NOMO-1 treated with DMSO at 0.1 percent for 48 hours (cell line): ENCODE results near the gene RASAL2.

ENCODE experiments used
- DNase-seq: peaks from one replicate; lab custom pipeline; 2025; ENCODE audit not compliant: unreplicated experiment; lab: John Stamatoyannopoulos, UW

RASAL2 gene

GRCh38 chr1:178093951-178094738 is at the start of gene RASAL2:
TSS of gene RASAL2 (plus strand) at chr1:178094104. CDS start at chr1:178094493, 389 bp downstream.
- DNase-seq: peak; percentile 34

DNA sequence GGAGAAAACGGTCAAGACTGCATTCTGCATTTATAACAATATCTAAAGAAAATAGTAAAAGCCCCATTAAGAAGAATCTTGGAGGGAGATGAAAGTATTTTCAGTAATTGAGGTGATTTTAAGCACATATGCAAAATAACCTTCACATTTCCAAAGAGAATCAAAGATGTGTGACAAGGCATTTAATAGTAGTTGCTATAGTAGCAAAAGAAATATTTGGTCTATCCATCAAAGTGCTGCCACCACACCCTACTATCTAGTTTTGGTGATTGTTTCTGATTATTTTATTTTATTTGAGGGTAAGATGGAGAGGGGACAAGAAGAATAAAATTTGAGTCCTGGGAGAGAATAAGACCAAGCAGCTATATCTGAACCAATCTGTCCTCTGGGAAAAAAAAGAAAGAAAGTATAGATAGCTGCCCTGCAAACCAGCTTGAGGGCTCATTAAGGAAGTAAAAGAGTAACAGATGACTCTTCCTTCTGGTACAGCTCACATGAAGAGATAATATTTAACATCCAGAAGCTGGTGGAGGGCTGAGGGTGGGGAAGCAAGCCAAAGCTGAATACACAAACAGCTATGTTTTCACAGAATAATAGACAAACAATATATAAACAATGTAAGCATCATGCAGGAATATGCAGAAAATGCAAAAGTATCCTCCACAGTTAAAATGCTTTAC is 47.2 kb upstream of the RASAL2 start:
- no peak for DNase-seq

- DNase-seq: no peak
Observed at GRCh38 chr1:178047403-178048093, 46.4 kb upstream of the RASAL2 start.

DNA sequence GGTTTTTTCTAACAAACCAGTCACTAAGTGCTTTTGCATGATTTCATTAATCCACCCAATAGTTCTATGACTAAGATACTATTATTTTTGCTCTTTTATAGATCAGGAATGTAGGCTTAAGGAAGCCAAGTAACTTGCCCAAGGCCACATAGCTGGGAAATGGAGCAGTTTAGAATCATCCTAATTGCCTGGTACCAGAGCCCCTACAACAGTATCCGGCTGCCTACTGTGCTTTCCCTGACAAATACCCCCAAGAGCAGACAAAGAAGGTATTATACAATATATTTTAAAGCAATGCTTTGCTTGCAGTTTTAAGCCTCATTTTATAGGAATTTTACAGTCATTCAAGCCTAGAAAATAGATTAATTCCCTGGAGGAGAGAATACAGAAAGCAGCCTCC is 45.5 kb upstream of the RASAL2 start:
- DNase-seq: no peak

DNA sequence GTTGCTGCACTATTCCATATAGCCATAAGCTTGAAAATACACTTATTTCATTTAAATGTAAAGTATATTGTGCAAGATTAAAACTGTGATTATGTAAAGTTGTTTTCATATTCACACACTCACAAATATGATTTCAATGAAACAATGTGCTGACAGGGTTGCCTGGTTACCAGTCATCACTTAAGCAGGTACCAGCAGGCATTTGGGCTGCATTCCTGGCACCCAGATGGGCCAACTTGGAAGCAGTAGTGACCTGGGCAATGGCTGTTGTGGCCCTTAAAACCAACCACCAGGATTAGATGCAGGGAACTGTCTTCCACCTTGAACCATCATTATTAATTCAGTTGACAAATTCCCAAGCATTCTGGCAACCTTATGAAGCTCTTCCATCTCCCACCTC is 45.0 kb upstream of the RASAL2 start:
- no peak for DNase-seq

- no peak for DNase-seq
Observed at GRCh38 chr1:178050084-178050483, 43.8 kb upstream of the RASAL2 start.

GRCh38 chr1:178051071-178051470 is 42.8 kb upstream of the RASAL2 start:
- no peak for DNase-seq

GRCh38 chr1:178052650-178053461 is 41.0 kb upstream of the RASAL2 start:
- DNase-seq: peak; percentile 61

DNA sequence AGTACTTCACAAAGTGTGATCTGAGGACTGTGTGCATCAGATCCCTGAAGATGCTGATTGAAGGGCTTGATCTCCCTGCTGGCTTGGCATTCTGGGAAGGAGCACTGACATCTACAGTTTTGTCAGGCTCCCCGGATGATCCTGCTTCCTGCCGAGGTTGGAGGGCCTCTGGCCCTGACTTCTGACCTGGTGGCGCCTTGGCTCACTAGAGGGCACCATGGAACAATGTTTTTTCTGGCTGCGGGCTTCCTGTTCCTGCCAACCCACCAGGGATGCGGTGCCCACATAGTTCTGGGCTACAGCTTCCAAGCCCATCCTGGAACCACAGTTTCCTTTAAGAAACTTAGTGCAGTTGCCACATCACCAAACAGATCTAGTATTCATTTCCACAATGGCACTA is 38.8 kb upstream of the RASAL2 start:
- DNase-seq: peak; percentile 39

DNA sequence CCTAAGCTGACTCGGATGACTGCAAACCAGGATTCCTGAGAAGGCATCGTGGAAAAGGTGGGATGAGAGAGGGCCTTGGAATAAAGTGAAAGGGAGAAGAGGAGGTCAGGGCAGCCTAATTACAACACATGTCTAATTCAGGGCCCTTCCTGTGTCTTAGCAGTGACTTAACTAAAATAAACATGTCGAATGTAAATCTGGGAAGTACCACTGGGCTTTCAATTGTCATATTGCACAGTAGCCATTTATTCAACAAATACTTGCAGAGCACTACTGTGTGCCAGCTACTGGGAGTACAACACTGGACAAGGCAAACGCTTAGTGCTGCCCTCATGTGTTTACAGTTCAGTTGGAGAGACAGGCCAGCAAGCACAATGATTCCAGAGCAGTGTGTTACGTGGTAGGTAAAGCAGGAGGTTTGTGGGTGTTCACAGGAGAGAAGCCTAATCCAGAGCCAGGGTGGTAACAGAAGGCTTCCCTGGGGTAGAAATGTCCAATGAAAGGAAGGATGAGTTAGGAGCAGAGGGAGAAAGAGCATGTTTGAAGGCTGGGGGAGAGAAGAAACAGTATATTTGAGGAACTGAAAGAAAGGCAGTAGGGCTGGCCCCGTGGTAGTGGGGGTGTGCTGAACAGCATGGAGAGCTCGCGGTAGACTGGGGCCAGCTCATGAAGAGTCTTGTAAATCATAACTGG is 38.0 kb upstream of the RASAL2 start:
- DNase-seq: peak; percentile 83

GRCh38 chr1:178057141-178057765 is 36.7 kb upstream of the RASAL2 start:
- peak; percentile 37 for DNase-seq

DNA sequence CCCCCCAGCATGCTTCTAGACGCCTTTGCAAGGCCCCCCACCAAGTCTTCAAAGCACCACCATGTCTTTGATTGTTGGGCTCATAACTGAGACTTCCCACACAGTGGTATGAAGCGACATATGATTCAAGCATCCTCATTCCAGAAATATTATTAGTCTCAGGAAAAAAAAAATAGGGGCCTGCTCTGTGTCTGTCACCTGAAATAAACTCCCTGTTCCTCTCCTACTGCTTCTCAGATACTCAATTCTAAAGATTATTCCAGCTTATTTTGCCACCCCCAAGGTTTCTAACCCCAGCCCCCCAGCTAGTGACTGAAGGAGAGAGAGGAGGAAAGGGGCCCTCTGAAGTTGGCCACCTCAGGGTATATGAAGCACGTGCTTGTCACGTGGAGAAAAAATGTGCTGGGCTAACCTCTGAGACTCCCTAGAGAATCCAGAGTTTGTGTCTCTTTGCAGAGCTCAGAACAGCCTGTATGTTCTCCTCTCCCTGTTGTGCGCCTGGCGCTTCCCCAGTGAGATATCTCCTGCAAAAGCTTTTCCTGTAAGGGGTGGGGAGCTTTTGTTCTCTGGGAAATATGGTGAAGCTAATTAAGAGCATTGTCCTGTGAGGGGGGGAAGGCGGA is 35.9 kb upstream of the RASAL2 start:
- no peak for DNase-seq

GRCh38 chr1:178060789-178061556 is 32.9 kb upstream of the RASAL2 start:
- DNase-seq: peak; percentile 54

GRCh38 chr1:178061620-178062019 is 32.3 kb upstream of the RASAL2 start:
- no peak for DNase-seq

DNA sequence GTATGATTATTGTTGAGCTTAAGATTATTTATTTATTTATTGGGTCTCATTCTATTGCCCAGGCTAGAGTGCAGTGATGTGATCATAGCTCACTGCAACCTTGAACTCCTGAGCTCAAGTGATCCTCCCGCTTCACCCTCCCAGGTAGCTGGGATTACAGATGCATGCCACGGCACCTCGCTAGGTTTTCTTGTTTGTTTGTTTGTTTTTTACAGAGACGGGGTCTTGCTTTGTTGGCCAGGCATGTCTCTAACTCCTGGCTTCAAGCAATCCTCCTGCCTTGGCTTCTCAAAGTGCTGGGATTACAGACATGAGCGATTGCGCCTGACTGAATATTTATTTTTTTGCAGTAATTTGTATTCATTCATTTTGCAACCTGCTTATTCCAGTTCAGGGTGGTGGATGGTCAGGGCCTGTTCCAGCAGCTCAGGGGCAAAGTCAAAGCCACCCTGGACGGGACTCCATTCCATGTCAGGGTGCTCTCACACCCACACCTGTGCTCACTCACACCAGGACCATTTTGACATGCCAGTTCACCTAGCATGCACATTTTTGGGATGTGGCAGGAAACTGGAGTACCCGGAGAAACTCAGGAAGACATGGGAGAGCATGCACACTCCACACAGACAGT is 29.6 kb upstream of the RASAL2 start:
- no peak for DNase-seq

DNA sequence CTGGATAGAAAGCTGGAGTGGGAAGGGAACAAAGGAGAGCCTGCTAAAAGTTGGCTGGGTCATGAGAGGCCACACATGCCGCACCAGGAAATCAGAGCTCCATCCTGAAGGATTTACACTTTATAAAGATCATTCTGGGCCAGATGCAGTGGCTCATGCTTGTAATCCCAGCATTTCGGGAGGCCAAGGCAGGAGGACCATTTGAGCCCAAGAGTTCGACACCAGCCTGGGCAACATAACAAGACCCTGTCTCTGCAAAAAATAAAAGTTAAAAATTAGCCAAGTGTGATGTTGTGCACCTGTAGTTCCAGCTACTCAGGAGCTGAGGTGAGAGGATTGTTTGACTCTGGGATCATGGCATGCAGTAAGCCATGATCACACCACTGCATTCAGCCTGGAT is 28.7 kb upstream of the RASAL2 start:
- DNase-seq: no peak

- DNase-seq: no peak
Observed at GRCh38 chr1:178066296-178066907, 27.5 kb upstream of the RASAL2 start.
